T-helper 17 cell (primary cell): Measurements from ENCODE around the gene CSNK1G1. TPM values are rescaled to one million over a fixed set of nuclear protein-coding genes. Genes with fewer than 3 reads are reported as not detected.

Source experiments
- ATAC-seq: fragments of 150-1000 bp; cut with Tn5 transposase; 2 replicates; pipeline ENCODE4 v1.10.0; 2021; ENCODE audit warnings: mild to moderate bottlenecking, moderate library complexity
- DNase-seq, 3 donors: peaks; one replicate each; pipeline versions ENCODE4 v3.0.0 to v3.0.0-alpha.2; 2020 to 2021
- H3K9me3 ChIP-seq: one replicate; pipeline ENCODE4 v1.7.0; 2013; ENCODE audit warnings: low read length, mild to moderate bottlenecking; ENCODE audit not compliant: control insufficient read depth, poor library complexity, severe bottlenecking
- H3K27ac Mint-ChIP-seq: one replicate; pipeline ENCODE4 v1.8.0; 2022; ENCODE audit warnings: mild to moderate bottlenecking, moderate library complexity, mixed read lengths
- H3K27me3 Mint-ChIP-seq: one replicate; pipeline ENCODE4 v1.8.0; 2022; ENCODE audit warnings: mixed read lengths
- H3K36me3 Mint-ChIP-seq: one replicate; pipeline ENCODE4 v1.8.0; 2022; ENCODE audit warnings: low read depth, mixed read lengths
- H3K4me1 Mint-ChIP-seq: one replicate; pipeline ENCODE4 v1.8.0; 2022; ENCODE audit warnings: mild to moderate bottlenecking, mixed read lengths
- H3K4me3 Mint-ChIP-seq: one replicate; pipeline ENCODE4 v1.8.0; 2022; ENCODE audit warnings: mild to moderate bottlenecking, moderate library complexity, mixed read lengths
- total RNA-seq, 4 donors: library from RNA in 2 of 4; stranded (reverse) in 2 of 4; gene quantifications; one replicate each; pipeline ENCODE4 v1.2.3 and lab custom pipeline; 2022 to 2026

Gene CSNK1G1
- total RNA-seq, 2 donors from 2014 or later, result 23.2 to 25.5 TPM

GRCh38 chr15:64144565-64145281 is 211.2 kb downstream of the CSNK1G1 start:
- Mint-ChIP-seq H3K27ac (peak overlapping the region; percentile 74), H3K4me3 (no peak overlapping the region), H3K36me3 (no peaks in the 10 kb centered on the region), H3K4me1 (peaks cover 12% of the 10 kb centered on the region), H3K27me3 (peaks cover 1% of the 10 kb centered on the region)
- H3K9me3 ChIP-seq, result no peaks in the 10 kb centered on the region
- DNase-seq, result no peak
- no peak for ATAC-seq

- H3K27me3 Mint-ChIP-seq, result no peaks in the 10 kb centered on the region
- DNase-seq, result no peak
- H3K4me3 Mint-ChIP-seq, result peak overlapping the region; percentile 66
- H3K27ac Mint-ChIP-seq, result no peak overlapping the region
- H3K9me3 ChIP-seq, result no peaks in the 10 kb centered on the region
- peaks cover 7% of the 10 kb centered on the region for H3K4me1 Mint-ChIP-seq
- no peak for ATAC-seq
- H3K36me3 Mint-ChIP-seq, result no peaks in the 10 kb centered on the region
These were observed 211.8 kb downstream of the CSNK1G1 start for GRCh38 chr15:64144192-64144564.

GRCh38 chr15:64143276-64143675 is 212.7 kb downstream of the CSNK1G1 start:
- Mint-ChIP-seq H3K4me1 (peaks cover 2% of the 10 kb centered on the region), H3K27me3 (no peaks in the 10 kb centered on the region), H3K36me3 (peaks cover under 1% of the 10 kb centered on the region), H3K27ac (no peak overlapping the region), H3K4me3 (no peak overlapping the region)
- DNase-seq (no peak), ATAC-seq (no peak)
- no peaks in the 10 kb centered on the region for H3K9me3 ChIP-seq

GRCh38 chr15:64141798-64142512 is 214.0 kb downstream of the CSNK1G1 start:
- DNase-seq (no peak), ATAC-seq (no peak)
- H3K9me3 ChIP-seq, result no peaks in the 10 kb centered on the region
- Mint-ChIP-seq H3K4me3 (no peak overlapping the region), H3K36me3 (peaks cover 3% of the 10 kb centered on the region), H3K4me1 (peaks cover 2% of the 10 kb centered on the region), H3K27ac (peak overlapping the region; percentile 34), H3K27me3 (no peaks in the 10 kb centered on the region)

GRCh38 chr15:64138331-64138941 is 217.5 kb downstream of the CSNK1G1 start:
- H3K36me3 Mint-ChIP-seq, result peaks cover 5% of the 10 kb centered on the region
- peaks cover 2% of the 10 kb centered on the region for H3K4me1 Mint-ChIP-seq
- H3K4me3 Mint-ChIP-seq, result no peak overlapping the region
- DNase-seq (no peak), ATAC-seq (no peak)
- H3K27me3 Mint-ChIP-seq, result no peaks in the 10 kb centered on the region
- H3K27ac Mint-ChIP-seq, result no peak overlapping the region
- H3K9me3 ChIP-seq, result no peaks in the 10 kb centered on the region

- DNase-seq, result no peak
- Mint-ChIP-seq H3K36me3 (peaks cover 7% of the 10 kb centered on the region), H3K4me3 (no peak overlapping the region), H3K4me1 (peaks cover 2% of the 10 kb centered on the region), H3K27me3 (no peaks in the 10 kb centered on the region), H3K27ac (no peak overlapping the region)
- H3K9me3 ChIP-seq, result no peaks in the 10 kb centered on the region
- ATAC-seq, result peak; percentile 54
These were observed 218.6 kb downstream of the CSNK1G1 start for GRCh38 chr15:64137226-64137833.

GRCh38 chr15:64136347-64136746 is 219.6 kb downstream of the CSNK1G1 start:
- Mint-ChIP-seq H3K27me3 (no peaks in the 10 kb centered on the region), H3K36me3 (peaks cover 10% of the 10 kb centered on the region), H3K4me3 (no peak overlapping the region), H3K4me1 (no peaks in the 10 kb centered on the region), H3K27ac (peak overlapping the region; percentile 3)
- H3K9me3 ChIP-seq, result no peaks in the 10 kb centered on the region
- no peak for DNase-seq
- ATAC-seq, result no peak

- no peaks in the 10 kb centered on the region for H3K9me3 ChIP-seq
- no peak for DNase-seq
- Mint-ChIP-seq H3K27ac (no peak overlapping the region), H3K36me3 (peaks cover 10% of the 10 kb centered on the region), H3K4me3 (no peak overlapping the region), H3K27me3 (no peaks in the 10 kb centered on the region), H3K4me1 (no peaks in the 10 kb centered on the region)
- ATAC-seq, result no peak
These were observed 221.6 kb downstream of the CSNK1G1 start for GRCh38 chr15:64134345-64134829.

- ATAC-seq, result no peak
- DNase-seq, result no peak
- H3K9me3 ChIP-seq, result no peaks in the 10 kb centered on the region
- Mint-ChIP-seq H3K4me3 (peak overlapping the region; percentile 43), H3K36me3 (peaks cover 10% of the 10 kb centered on the region), H3K27me3 (no peaks in the 10 kb centered on the region), H3K4me1 (no peaks in the 10 kb centered on the region), H3K27ac (no peak overlapping the region)
These were observed 222.2 kb downstream of the CSNK1G1 start for GRCh38 chr15:64133623-64134344.

GRCh38 chr15:64132217-64132616 is 223.8 kb downstream of the CSNK1G1 start:
- ATAC-seq (no peak), DNase-seq (no peak)
- H3K4me1 Mint-ChIP-seq, result no peaks in the 10 kb centered on the region
- no peak overlapping the region for H3K4me3 Mint-ChIP-seq
- H3K27me3 Mint-ChIP-seq, result no peaks in the 10 kb centered on the region
- H3K27ac Mint-ChIP-seq, result peak overlapping the region; percentile 71
- H3K36me3 Mint-ChIP-seq, result peaks cover 9% of the 10 kb centered on the region
- no peaks in the 10 kb centered on the region for H3K9me3 ChIP-seq

GRCh38 chr15:64131547-64131946 is 224.4 kb downstream of the CSNK1G1 start:
- H3K36me3 Mint-ChIP-seq, result peaks cover 8% of the 10 kb centered on the region
- no peaks in the 10 kb centered on the region for H3K27me3 Mint-ChIP-seq
- ATAC-seq (no peak), DNase-seq (no peak)
- peak overlapping the region; percentile 71 for H3K27ac Mint-ChIP-seq
- no peaks in the 10 kb centered on the region for H3K9me3 ChIP-seq
- H3K4me1 Mint-ChIP-seq, result no peaks in the 10 kb centered on the region
- no peak overlapping the region for H3K4me3 Mint-ChIP-seq

GRCh38 chr15:64130159-64130558 is 225.8 kb downstream of the CSNK1G1 start:
- Mint-ChIP-seq H3K27ac (no peak overlapping the region), H3K27me3 (no peaks in the 10 kb centered on the region), H3K36me3 (peaks cover 9% of the 10 kb centered on the region), H3K4me3 (no peak overlapping the region), H3K4me1 (no peaks in the 10 kb centered on the region)
- H3K9me3 ChIP-seq, result no peaks in the 10 kb centered on the region
- DNase-seq (no peak), ATAC-seq (no peak)
